GM12872 (cell line): ENCODE results near the gene AMOTL1.

Experiments
- TF ChIP-seq, protein P1 (sequence below): IDR thresholded peaks from 3 replicates; pipeline ENCODE4 v1.5.1; 2011; ENCODE audit warnings: low read depth, mild to moderate bottlenecking, low read length, moderate library complexity; ENCODE audit not compliant: insufficient read depth

Gene AMOTL1

DNA sequence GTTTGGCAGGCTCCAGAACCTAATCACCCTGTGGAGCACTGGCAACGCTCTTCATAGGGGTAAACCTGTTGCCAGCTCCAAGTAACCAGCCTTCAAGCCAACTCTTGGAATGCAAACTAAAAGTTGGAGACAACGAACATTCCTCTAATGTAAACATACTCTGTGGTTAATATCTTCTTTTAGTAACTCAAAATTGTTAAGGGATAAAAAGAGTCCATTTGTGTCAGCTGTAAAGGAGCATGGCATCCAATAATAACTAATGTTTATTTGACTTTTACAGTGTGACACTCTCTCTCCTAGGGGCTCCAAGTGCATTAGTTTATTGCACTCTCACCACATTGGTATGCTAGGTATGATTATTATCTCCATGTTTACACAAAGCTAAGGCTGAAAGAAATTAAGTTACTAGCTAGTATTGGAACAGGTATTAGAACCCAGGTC is 31.0 kb upstream of the AMOTL1 start:
- TF ChIP-seq, protein P1, sequence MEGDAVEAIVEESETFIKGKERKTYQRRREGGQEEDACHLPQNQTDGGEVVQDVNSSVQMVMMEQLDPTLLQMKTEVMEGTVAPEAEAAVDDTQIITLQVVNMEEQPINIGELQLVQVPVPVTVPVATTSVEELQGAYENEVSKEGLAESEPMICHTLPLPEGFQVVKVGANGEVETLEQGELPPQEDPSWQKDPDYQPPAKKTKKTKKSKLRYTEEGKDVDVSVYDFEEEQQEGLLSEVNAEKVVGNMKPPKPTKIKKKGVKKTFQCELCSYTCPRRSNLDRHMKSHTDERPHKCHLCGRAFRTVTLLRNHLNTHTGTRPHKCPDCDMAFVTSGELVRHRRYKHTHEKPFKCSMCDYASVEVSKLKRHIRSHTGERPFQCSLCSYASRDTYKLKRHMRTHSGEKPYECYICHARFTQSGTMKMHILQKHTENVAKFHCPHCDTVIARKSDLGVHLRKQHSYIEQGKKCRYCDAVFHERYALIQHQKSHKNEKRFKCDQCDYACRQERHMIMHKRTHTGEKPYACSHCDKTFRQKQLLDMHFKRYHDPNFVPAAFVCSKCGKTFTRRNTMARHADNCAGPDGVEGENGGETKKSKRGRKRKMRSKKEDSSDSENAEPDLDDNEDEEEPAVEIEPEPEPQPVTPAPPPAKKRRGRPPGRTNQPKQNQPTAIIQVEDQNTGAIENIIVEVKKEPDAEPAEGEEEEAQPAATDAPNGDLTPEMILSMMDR, result no peak

DNA sequence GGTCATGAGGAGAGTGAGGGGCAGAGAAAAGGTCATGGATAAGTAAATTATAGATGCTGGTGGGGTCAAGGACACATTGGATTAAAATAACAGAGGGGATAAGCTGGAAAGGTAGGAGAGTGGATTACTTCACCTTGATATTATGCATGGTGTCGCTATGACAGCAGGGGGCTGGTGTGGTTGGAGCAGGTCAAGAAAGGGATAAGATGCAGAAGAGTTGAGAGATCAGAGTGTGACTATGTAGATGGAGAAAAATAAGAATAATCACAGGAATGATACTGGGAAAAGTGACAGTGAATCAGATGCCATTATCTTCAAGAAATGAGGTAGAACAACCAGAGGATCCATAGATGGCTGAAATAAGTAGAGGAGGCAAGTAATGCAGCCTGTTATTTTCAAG is 29.4 kb upstream of the AMOTL1 start:
- TF ChIP-seq, protein P1, result no peak

DNA sequence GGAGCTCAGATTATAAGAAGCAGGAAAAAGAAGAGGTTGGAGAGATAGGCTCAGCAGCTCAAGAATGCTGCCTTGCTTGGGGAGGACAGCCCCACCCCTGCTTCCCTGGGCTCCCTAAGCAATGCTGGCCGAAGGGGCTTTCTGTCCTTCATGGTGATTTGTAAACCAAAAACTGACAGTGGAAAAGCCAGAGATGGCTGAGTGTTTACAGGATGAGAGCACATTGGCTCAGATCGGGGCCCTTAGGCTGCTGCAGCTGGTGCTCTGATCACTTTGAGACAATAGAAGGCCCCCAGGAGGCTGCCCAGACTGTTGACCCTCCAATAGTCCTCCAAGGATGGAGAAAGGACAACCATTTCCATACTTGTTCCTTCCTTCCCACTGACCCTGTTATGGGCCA is 28.8 kb upstream of the AMOTL1 start:
- TF ChIP-seq, protein P1, result no peak

DNA sequence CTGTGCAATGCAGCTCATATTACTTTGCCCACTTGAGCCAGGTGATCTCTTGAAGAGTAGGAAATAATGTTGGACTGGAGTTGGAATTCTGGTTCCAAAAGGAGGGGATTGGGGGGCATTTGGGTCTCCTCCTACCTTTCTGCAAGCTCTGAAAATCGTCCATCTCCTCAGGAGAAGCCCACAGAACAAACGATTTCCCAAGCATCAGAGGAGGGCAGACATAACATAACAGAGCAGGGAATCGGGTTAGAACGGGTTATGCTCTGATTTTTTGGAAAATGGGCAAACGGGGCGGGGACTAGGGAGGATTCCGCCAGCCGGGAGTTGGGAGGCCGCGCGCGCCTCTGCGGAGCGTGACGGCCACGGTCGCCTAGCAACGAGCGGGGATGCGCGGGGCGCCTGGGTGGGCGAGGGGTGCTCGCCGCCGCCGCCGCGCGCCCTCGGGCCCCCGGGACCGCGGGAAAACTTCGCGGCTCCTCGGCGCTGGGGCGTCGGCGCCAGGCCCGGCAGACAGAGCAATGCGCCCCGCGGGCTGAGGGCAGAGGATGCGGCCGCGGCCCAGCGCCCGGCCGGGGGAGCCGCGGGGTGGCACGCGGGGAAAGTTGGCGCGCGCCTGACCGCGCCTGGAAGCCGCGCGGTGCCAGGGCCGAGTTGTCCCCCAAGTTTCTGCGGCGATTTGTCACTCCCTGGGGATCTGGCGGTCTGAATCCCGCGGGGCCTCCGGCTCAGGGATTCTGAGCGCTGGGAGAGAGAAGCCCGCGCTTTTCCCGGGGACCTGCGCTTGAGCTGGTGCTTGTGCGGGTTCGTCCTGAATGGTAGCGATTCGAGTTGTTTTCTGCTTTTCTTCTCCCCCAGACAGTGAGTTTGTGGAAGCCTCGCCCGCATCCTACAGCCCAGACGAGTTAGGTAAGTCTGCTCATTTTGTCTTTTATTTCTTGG is 27.8 kb upstream of the AMOTL1 start:
- TF ChIP-seq, protein P1, result no peak

DNA sequence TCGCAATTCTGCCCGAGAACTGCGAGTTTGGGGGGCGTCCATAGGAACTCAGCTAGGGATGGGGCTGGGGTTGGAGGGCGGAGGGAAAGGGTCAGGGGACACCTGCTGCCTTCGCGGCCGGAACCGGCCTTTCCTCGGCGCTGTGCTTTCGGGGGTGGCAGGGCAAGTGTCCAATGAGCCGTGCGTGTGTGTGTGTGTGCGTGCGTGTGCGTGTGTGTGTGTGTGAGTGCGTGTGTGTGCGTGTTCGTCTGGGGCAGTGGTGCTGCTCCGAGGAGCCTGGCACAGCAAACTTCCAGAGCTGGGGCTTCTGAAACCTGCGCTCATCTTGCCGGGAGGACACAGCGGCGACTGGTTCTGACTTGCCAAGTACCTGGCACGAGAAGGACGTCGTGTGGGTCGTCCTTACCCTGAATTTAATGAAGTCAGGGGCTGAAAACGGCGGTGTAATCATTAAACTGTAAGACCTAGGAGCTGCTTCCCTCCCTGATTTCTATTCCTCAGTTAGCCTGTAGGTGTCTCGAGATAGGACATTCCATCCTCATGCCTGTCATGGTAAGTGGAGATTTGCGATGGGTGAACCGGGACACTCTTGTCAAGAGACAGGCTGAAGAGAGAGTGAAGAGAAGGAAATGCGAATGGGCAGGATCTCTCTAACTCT is 27.0 kb upstream of the AMOTL1 start:
- TF ChIP-seq, protein P1, result peak; percentile 54; the same call in 2 of the 3 replicates

DNA sequence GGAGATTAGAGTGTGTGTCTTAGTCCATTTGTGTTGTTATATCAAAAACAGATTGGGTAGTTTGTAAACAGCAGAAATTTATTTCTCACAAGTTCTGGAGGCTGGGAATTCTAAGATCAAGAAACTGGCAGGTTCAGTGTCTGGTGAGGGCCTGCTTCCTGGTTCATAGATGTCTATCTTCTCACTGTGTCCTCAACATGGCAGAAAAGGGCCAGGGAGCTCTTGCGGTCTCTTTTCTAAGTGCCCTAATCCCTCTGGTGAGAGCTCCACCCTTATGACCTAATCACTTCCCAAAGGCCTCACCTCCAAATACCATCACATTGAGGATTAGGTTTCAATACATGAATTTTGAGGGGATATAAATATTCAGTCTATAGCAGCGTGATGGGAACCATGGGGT is 25.5 kb upstream of the AMOTL1 start:
- TF ChIP-seq, protein P1, result no peak

DNA sequence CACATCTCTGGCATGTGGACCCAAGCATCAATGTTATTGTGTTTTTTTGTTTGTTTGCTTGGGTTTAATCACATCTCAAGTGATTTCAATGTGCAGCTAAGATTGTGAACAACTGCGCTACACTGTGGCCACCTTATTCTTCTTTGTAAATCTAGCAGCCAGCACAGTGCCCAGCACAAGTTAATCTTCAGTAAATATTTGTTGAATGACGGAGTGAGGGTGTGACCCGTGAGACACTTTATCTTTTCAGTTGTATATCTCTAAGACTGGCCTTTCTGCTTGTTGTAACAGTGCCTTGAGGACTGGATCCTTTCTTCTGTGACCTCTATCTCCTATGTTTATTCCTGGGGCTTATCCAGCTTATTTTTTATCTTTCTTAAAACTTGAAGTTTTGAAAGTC is 21.4 kb upstream of the AMOTL1 start:
- TF ChIP-seq, protein P1, result no peak
